ENCODE measurements around the gene KBTBD4.

The KBTBD4 gene

DNA sequence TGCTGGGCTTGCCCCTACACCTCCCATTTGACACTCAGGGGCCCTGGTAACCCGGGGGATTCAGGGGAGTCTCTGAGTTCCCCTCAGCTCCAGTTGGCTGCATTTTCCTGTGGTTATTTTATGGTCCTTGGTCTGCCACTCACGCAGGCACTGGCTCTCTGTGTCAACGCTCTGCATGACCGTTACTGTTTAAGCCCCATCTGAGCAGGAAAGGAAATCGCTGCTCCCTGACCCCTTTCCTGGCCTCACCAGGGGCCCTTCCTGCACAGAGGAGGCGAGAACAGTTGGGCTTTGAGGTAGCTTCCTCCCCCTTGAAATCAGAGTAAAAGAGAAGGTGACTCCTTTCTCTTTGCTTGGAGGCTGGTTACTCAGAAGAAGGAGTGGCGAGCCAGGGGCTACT is 13.0 kb upstream of the KBTBD4 start:
- DNase-seq (ENCODE audit: insufficient read length, low spot score) = no peak
- TF ChIP-seq, protein P1, sequence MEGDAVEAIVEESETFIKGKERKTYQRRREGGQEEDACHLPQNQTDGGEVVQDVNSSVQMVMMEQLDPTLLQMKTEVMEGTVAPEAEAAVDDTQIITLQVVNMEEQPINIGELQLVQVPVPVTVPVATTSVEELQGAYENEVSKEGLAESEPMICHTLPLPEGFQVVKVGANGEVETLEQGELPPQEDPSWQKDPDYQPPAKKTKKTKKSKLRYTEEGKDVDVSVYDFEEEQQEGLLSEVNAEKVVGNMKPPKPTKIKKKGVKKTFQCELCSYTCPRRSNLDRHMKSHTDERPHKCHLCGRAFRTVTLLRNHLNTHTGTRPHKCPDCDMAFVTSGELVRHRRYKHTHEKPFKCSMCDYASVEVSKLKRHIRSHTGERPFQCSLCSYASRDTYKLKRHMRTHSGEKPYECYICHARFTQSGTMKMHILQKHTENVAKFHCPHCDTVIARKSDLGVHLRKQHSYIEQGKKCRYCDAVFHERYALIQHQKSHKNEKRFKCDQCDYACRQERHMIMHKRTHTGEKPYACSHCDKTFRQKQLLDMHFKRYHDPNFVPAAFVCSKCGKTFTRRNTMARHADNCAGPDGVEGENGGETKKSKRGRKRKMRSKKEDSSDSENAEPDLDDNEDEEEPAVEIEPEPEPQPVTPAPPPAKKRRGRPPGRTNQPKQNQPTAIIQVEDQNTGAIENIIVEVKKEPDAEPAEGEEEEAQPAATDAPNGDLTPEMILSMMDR (IDR thresholded peaks at IDR 0.05; ENCODE audit: insufficient read depth, missing control alignments) = no peak
- no peak for FAIRE-seq

DNA sequence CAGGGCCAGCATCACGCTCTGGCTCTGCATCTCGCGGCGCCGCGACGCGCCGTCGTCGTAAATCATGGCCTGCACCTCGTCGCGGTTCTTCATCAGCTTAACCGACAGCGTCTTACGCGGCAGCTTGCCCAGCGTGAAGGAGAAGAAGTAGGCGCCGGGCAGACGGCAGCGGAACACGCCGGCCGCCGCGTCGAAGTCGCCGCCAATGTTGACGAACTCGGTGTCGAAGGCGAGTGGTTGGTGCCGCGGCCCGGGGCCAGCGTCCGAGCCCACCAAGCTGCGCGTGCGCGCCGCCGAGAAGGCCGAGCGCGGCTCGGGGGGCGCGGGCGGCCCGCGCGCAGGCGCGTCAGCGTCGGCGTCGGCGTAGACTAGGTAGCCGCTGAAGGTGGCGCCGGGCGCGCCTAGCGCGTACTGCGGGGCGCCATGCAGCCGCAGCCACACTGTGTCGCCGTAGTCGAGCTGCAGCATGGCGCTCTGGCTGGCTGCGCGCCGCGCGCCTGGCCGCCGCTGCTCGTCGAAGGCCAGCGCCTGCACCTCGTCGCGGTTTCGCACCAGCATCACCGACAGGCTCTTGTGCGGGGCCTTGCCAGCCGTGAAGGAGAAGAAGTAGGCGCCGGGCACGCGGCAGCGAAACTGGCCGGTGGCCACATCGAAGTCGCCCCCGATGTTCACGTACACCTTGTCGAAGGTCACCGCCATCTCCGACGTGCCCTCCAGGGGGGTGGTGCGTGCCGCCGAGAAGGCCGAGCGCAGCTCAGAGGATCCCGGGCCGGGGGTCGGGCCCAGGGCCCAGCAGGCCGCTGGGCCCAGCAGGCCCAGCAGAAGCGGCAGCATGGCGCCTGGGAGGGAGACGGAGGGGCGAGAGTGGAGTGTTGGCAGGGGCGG is 11.4 kb upstream of the KBTBD4 start:
- FAIRE-seq (no peak), DNase-seq (ENCODE audit: insufficient read length, low spot score) (no peak)
- TF ChIP-seq, protein P1 (IDR thresholded peaks at IDR 0.05; ENCODE audit: insufficient read depth, missing control alignments) = no peak

DNA sequence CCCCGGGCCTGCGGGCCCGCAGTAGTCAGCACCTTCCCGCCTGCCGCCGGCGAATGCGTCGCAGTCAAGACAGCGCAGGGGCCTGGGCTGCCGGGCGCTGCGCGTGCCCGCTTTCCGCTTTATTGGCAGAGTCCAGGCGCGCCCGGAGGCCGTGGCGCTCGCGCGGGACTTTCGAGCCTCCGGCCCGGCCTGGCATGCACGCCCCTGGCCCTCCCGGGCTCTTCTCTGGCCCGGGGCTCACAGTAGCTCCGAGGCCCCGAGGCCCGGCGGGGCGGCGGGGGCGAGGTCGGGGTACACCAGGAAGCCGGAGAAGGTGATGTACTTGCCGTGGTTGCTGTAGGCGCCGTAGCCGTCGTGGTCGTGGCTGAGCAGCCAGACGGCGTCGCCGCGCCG is 10.8 kb upstream of the KBTBD4 start:
- no peak for DNase-seq (ENCODE audit: insufficient read length, low spot score)
- FAIRE-seq = no peak
- TF ChIP-seq, protein P1 (IDR thresholded peaks at IDR 0.05; ENCODE audit: insufficient read depth, missing control alignments) = no peak

DNA sequence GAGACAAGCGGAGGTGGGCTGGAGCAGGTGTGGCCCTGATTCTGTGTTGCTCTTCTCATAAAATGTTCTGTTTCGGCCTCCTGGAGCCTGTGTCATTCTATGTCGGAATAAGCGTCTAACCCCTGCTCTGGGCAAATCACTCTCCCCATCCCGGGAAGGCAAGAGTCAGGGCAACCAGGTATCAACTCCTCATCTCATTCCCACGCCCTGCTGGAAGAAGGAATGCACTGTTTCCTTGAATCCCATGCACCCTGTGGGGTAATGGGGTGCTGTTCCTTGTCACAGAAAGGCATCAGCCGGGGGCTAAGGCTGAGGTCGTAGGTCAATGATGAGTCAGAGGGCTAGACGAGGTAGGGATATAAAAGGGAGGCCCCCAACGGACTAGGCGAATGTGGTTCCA is 10.3 kb upstream of the KBTBD4 start:
- TF ChIP-seq, protein P1 (IDR thresholded peaks at IDR 0.05; ENCODE audit: insufficient read depth, missing control alignments) = no peak
- DNase-seq (ENCODE audit: insufficient read length, low spot score) (no peak), FAIRE-seq (no peak)

DNA sequence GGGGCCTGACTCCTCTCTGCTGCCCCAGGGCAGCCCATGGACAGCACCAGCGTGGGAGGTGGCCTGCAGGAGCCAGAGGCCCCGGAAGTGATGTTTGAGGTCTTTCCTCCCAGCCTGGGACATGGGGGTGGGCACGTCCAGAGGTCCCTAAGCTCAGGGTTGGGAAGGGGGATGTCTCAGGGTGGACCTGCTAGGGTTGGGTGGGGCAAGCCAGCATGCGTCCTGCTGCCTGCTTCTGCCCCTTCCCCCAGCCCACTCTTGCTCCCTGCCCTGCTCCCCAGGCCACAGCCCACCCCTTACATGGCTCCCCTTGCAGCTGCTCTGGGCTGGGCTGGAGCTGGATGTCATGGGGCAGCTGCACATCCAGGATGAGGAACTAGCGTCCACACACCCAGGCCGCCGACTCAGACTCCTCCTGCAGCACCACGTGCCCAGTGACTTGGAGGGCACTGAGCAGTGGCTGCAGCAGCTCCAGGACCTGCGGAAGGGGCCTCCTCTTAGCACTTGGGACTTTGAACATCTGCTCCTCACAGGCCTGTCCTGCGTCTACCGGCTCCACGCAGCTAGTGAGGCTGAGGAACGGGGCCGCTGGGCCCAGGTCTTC is 9.1 kb upstream of the KBTBD4 start:
- DNase-seq (ENCODE audit: insufficient read length, low spot score) (no peak), FAIRE-seq (no peak)

DNA sequence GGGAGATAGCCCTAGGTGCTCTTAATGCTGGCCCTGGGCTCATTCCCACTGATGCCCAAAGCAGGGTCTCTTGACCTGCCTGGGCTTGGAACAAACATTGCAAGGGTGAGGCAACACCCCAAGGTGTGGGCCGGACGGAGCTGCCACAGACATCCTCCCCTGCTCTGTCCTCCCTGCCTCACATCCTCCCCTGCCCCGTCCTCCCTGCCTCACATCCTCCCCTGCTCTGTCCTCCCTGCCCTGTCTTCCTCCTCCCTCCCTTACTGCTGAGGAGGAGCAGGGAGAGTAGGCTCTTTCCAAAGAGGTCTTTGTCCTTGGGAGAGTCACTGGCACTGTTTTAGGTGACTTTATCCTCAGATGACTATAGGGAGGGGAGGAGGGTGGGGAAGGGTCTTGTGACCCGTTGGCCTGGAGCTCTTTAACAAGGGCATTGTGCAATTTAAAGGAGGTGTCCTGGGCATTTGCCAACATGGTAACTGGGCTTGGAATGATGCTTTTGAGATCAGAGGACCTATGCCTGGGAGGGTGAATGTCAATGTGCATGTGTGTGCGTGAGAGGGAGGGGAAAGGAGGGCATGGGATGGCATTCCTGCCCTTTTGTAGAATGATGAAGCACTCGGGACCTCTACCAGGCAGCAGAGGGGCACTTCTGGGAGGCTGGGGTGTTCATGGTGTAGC is 8.4 kb upstream of the KBTBD4 start:
- DNase-seq (ENCODE audit: insufficient read length, low spot score) (no peak), FAIRE-seq (no peak)
- TF ChIP-seq, protein P1 (IDR thresholded peaks at IDR 0.05; ENCODE audit: insufficient read depth, missing control alignments) = no peak

More for the DNA sequence above, 9.1 kb upstream of the KBTBD4 start:
- TF ChIP-seq, protein P1 (IDR thresholded peaks at IDR 0.05; ENCODE audit: insufficient read depth, missing control alignments) = no peak

Data from D721Med (cell line).